Thyroid gland (tissue), 4 donors: ENCODE measurements around the gene GALNS.

Experiments
- POLR2A ChIP-seq, 2 donors: fragments of 450-650 bp; IDR thresholded peaks; one replicate each; pipeline ENCODE4 v1.6.1; 2017; ENCODE audit warnings: antibody characterized with exemption in 2 of 2, mild to moderate bottlenecking in 2 of 2, moderate library complexity in 1 of 2
- TF ChIP-seq, protein P1 (sequence below), 6 experiments: fragments of 200-600 bp in 3 of 6; fragments of 450-650 bp in 3 of 6; sonication (generic) in 3 of 6; IDR thresholded peaks; one replicate each; pipeline ENCODE4 v1.5.1; 2016 to 2019; ENCODE audit warnings: antibody characterized with exemption in 6 of 6, mild to moderate bottlenecking in 2 of 6, inconsistent platforms in 1 of 6, moderate library complexity in 1 of 6

DNA sequence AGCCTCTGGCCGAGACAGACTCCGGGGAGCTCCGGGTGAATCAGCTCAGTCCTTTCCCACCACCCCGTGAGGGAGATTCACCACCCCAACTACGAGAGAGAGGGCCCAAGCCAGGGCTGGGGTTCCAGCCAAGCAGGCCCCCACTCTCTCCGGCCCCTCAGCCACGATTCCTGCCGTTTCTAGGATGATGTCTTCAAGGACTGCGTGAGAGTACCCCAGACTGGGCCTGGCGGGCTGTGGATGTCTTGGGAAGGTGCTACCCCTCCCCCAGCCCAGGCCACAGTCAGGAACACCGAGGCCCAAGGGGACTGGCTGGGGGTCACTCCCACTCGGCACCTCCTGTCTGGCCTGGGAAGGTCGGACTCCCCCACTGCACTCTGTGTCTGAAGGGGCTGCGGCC lies 31.3 kb upstream of the GALNS start:
- TF ChIP-seq, protein P1, sequence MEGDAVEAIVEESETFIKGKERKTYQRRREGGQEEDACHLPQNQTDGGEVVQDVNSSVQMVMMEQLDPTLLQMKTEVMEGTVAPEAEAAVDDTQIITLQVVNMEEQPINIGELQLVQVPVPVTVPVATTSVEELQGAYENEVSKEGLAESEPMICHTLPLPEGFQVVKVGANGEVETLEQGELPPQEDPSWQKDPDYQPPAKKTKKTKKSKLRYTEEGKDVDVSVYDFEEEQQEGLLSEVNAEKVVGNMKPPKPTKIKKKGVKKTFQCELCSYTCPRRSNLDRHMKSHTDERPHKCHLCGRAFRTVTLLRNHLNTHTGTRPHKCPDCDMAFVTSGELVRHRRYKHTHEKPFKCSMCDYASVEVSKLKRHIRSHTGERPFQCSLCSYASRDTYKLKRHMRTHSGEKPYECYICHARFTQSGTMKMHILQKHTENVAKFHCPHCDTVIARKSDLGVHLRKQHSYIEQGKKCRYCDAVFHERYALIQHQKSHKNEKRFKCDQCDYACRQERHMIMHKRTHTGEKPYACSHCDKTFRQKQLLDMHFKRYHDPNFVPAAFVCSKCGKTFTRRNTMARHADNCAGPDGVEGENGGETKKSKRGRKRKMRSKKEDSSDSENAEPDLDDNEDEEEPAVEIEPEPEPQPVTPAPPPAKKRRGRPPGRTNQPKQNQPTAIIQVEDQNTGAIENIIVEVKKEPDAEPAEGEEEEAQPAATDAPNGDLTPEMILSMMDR (IDR thresholded peaks at IDR 0.05), result no peak
- TF ChIP-seq POLR2A (IDR thresholded peaks at IDR 0.05), result no peak
